HG02588 (cell line): Measurements from ENCODE around the gene SPATA6L.

Experiments
- ATAC-seq: cut with Tn5 transposase; IDR thresholded peaks from one replicate; pipeline ENCODE4 v1.9.1; 2021; ENCODE audit warnings: mild to moderate bottlenecking, moderate library complexity; ENCODE audit not compliant: unreplicated experiment

The SPATA6L gene

GRCh38 chr9:4590430-4591122, 75.7 kb downstream of the SPATA6L start:
- ATAC-seq: no peak

GRCh38 chr9:4588721-4589120, 77.6 kb downstream of the SPATA6L start:
- ATAC-seq: no peak

- ATAC-seq: no peak
Observed at GRCh38 chr9:4585135-4585534, 81.1 kb downstream of the SPATA6L start.

- ATAC-seq: no peak
Observed at GRCh38 chr9:4584636-4585035, 81.6 kb downstream of the SPATA6L start.

- no peak for ATAC-seq
Observed at GRCh38 chr9:4583001-4583400, 83.3 kb downstream of the SPATA6L start.

GRCh38 chr9:4581861-4582565, 84.3 kb downstream of the SPATA6L start:
- no peak for ATAC-seq

- ATAC-seq: no peak
Observed at GRCh38 chr9:4581035-4581760, 85.1 kb downstream of the SPATA6L start.

GRCh38 chr9:4579001-4579400, 87.3 kb downstream of the SPATA6L start:
- no peak for ATAC-seq

GRCh38 chr9:4576448-4576847, 89.8 kb downstream of the SPATA6L start:
- ATAC-seq: no peak

- no peak for ATAC-seq
Observed at GRCh38 chr9:4575997-4576396, 90.3 kb downstream of the SPATA6L start.

GRCh38 chr9:4574657-4575243, 91.5 kb downstream of the SPATA6L start:
- peak; percentile 85 for ATAC-seq

- ATAC-seq: no peak
Observed at GRCh38 chr9:4573634-4574389, 92.5 kb downstream of the SPATA6L start.

GRCh38 chr9:4573176-4573575, 93.1 kb downstream of the SPATA6L start:
- no peak for ATAC-seq

GRCh38 chr9:4572184-4572826, 94.0 kb downstream of the SPATA6L start:
- no peak for ATAC-seq

- ATAC-seq: no peak
Observed at GRCh38 chr9:4569101-4569500, 97.2 kb downstream of the SPATA6L start.

- no peak for ATAC-seq
Observed at GRCh38 chr9:4567601-4568000, 98.7 kb downstream of the SPATA6L start.

- no peak for ATAC-seq
Observed at GRCh38 chr9:4566806-4567205, 99.5 kb downstream of the SPATA6L start.

GRCh38 chr9:4563105-4563504, 103.2 kb downstream of the SPATA6L start:
- no peak for ATAC-seq

- ATAC-seq: peak; percentile 74
Observed at GRCh38 chr9:4559261-4560182, 106.8 kb downstream of the SPATA6L start.
